Ovary (tissue), 9 donors: ENCODE results near the gene PRSS38. TPM values are rescaled to one million over a fixed set of nuclear protein-coding genes. Genes with fewer than 3 reads are reported as not detected.

Experiments used
- DNase-seq, 5 donors: peaks; one replicate each; pipeline ENCODE4 v3.0.0-alpha.2; 2019 to 2020
- H3K27ac ChIP-seq, 2 donors: fragments of 200-600 bp; one replicate each; pipeline versions ENCODE4 v1.5.1 to v1.8.0; 2019 to 2022
- H3K27me3 ChIP-seq: fragments of 200-600 bp; one replicate; pipeline ENCODE4 v1.8.0; 2022
- H3K36me3 ChIP-seq: fragments of 200-600 bp; sonication (generic); one replicate; pipeline ENCODE4 v1.5.1; 2019
- H3K4me1 ChIP-seq: one replicate; pipeline ENCODE4 v1.8.1; 2013; ENCODE audit warnings: mild to moderate bottlenecking, moderate library complexity; ENCODE audit not compliant: insufficient read depth
- H3K4me3 ChIP-seq: fragments of 200-600 bp; sonication (generic); one replicate; pipeline ENCODE4 v1.5.1; 2017
- H3K9me3 ChIP-seq, 2 donors: fragments of 200-600 bp in 1 of 2; sonication (generic) in 1 of 2; one replicate each; pipeline versions ENCODE4 v1.5.1 to v1.8.1; 2013 to 2019; ENCODE audit warnings: mild to moderate bottlenecking in 1 of 2, moderate library complexity in 1 of 2
- EP300 ChIP-seq: sonication (generic); formaldehyde crosslinking; IDR thresholded peaks from one replicate; pipeline ENCODE4 v1.6.1; 2017; ENCODE audit warnings: antibody characterized with exemption
- POLR2A ChIP-seq: fragments of 450-650 bp; IDR thresholded peaks from one replicate; pipeline ENCODE4 v1.6.1; 2017; ENCODE audit warnings: antibody characterized with exemption, mild to moderate bottlenecking, moderate library complexity
- WGBS, 3 donors: extraction: QIAGEN DNeasy Blood & Tissue Kit in 1 of 3; methylation state at CpG; one replicate each; pipeline versions ENCODE4 v1.1.5 to v1.1.7; 2013 to 2017; 5-methylcytosine and 5-hydroxymethylcytosine counted together
- intact Hi-C, 4 donors: fragments of 100-400 bp; cut with DNase I; formaldehyde crosslinking; loops; one replicate each; pipeline versions ENCODE4 v1.11.0 to v1.15.1; 2022 to 2023
- polyA plus RNA-seq, 2 donors: library from polyadenylated mRNA; stranded (reverse); fragments of 200-250 nt in 1 of 2; fragments of 350-450 nt in 1 of 2; fragmentation: Illumina TruSeq in 1 of 2; extraction: RNeasy Lipid Tissue Mini Kit (QIAGEN cat#74804) in 1 of 2; gene quantifications; one replicate each; pipeline ENCODE4 v1.2.3, GENCODE V29; 2013 to 2014
- total RNA-seq, 7 donors: library from RNA; depleted of rRNA in 2 of 7; stranded (reverse); fragments of >200 nt in 2 of 7; fragmentation: NEBNext Ultra II Directional in 3 of 7; extraction: Animal tissue kit (Norgen Biotek cat#: 25700) in 3 of 7; gene quantifications; one replicate each; pipeline versions ENCODE4 v1.1.0 to v1.2.4, GENCODE V29; 2016 to 2023
- TF ChIP-seq, protein P1 (sequence below), 3 donors: fragments of 450-650 bp in 2 of 3; fragments of 200-600 bp in 1 of 3; IDR thresholded peaks; one replicate each; pipeline versions ENCODE4 v1.5.1 to v1.8.0; 2016 to 2022; ENCODE audit warnings: antibody characterized with exemption in 3 of 3, mild to moderate bottlenecking in 1 of 3
- donor health status: DM: no; HTN: no; CAD: no; lungs with moderate emphysema.
- donor health status: DM: no; HTN: no; CAD: no.
- donor health status: Bipolar disorder and iron deficiency.
- donor health status: DM: yes; HTN: yes; CAD: no.
- donor health status: DM: no; HTN: no; CAD: no.
- donor health status: DM: yes; HTN: yes; CAD: no.

Gene PRSS38
- total and polyA plus RNA-seq, 9 donors = not detected

DNA sequence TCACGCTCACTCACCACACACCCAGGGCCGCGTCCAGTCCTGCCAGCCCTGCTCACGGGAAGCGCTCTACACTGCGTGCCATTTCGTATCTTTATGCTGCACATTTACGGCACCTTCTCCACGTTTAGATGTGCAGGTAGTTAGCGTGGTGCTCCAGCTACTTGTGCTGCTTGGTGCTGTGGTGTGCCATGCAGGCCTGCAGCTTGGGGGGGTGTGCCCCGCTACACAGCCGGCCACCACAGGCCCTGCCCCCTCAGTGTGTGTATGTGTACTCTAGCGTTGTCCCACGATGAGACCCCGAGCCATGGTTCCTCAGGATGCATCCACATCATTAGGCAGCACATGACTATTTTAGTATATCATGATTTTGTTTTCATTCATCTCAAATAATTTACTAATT, 41.9 kb upstream of the PRSS38 start:
- no peak for TF ChIP-seq EP300
- no peak for TF ChIP-seq POLR2A
- TF ChIP-seq, protein P1, sequence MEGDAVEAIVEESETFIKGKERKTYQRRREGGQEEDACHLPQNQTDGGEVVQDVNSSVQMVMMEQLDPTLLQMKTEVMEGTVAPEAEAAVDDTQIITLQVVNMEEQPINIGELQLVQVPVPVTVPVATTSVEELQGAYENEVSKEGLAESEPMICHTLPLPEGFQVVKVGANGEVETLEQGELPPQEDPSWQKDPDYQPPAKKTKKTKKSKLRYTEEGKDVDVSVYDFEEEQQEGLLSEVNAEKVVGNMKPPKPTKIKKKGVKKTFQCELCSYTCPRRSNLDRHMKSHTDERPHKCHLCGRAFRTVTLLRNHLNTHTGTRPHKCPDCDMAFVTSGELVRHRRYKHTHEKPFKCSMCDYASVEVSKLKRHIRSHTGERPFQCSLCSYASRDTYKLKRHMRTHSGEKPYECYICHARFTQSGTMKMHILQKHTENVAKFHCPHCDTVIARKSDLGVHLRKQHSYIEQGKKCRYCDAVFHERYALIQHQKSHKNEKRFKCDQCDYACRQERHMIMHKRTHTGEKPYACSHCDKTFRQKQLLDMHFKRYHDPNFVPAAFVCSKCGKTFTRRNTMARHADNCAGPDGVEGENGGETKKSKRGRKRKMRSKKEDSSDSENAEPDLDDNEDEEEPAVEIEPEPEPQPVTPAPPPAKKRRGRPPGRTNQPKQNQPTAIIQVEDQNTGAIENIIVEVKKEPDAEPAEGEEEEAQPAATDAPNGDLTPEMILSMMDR (IDR thresholded peaks at IDR 0.05) = no peak
- no peaks in the 10 kb centered on the region for H3K4me1 ChIP-seq
- no peak for DNase-seq
- intact Hi-C loops = no loop called here
- H3K36me3 ChIP-seq = no peaks in the 10 kb centered on the region
- 85 to 94% (median 93%) methylated on average over 15 of the region's 15 CpGs for WGBS, 3 donors
- no peaks in the 10 kb centered on the region for H3K9me3 ChIP-seq
- no peaks in the 10 kb centered on the region for H3K27me3 ChIP-seq
- no peak overlapping the region for H3K27ac ChIP-seq
- H3K4me3 ChIP-seq = no peak overlapping the region

DNA sequence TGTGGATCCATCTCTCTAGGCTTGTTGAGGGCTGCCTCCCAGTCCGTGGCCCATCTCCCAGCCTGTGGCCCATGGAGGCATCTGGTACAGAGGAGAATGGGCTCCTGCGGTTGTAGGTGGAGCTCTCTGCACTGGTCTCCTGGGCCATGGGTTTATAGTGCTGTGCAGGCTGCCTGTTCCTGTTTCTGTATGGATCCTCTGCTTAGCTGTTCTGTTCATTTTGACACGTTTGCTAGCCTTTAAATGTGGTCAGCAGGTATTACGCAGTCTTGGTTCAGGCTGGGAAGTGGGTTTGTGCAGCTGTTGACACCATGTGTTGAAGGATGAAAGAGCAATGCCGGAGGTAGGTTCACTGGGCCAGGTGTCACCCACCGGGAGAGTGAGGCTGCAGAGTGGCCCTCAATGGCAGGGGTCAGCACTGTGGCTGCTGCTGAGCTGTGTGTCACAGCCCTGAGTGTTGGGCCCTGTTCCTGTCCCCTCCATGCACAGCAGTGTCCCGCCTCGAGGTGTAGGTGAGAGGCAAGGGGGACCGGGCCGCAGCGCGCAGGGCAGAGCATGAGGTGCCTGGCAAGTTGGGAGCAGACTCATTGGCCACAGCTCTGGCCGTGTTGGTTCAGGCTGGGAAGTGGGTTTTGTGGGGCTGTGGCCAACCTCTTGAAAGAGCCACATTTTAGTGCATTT, 41.3 kb upstream of the PRSS38 start:
- Histone ChIP-seq H3K4me3 (no peak overlapping the region), H3K27ac (no peak overlapping the region), H3K27me3 (no peaks in the 10 kb centered on the region), H3K36me3 (no peaks in the 10 kb centered on the region), H3K4me1 (no peaks in the 10 kb centered on the region), H3K9me3 (no peaks in the 10 kb centered on the region)
- TF ChIP-seq POLR2A (no peak), EP300 (no peak)
- TF ChIP-seq, protein P1 (IDR thresholded peaks at IDR 0.05) = no peak
- WGBS, 3 donors = 88 to 93% (median 90%) methylated on average over 13 of the region's 13 CpGs
- DNase-seq = no peak
- intact Hi-C loops = no loop called here

GRCh38 chr1:227774821-227775661, 40.4 kb upstream of the PRSS38 start:
- TF ChIP-seq EP300 (no peak), POLR2A (no peak)
- TF ChIP-seq, protein P1 (IDR thresholded peaks at IDR 0.05) = no peak
- intact Hi-C loops = no loop called here
- Histone ChIP-seq H3K27ac (no peak overlapping the region), H3K27me3 (no peaks in the 10 kb centered on the region), H3K36me3 (no peaks in the 10 kb centered on the region), H3K9me3 (no peaks in the 10 kb centered on the region), H3K4me1 (no peaks in the 10 kb centered on the region), H3K4me3 (no peak overlapping the region)
- 78 to 79% (median 78%) methylated on average over 32 to 42 of the region's 42 CpGs for WGBS, 3 donors
- DNase-seq = peak in 1 of 5 donors; percentile 31

DNA sequence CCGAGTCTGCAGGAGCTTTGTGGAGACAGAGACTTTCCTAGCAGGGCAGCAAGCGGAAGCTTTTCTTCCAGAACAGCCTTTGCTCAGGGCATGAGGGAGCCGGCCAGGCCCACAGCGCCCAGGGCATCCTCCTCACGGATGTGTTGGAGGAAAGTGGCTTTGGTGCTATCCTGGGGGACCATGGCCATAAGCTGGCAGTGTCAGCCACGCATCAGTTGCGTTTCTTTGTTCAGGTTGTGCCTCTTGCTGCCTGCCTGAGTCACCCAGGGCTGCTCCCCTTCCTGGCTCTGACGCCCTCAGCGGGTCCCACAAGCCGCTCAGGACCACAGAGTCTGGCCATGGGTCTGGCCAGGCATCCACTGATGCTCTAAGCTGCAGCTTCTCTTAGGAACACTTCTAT, 39.6 kb upstream of the PRSS38 start:
- intact Hi-C loops = no loop called here
- H3K27me3 ChIP-seq = no peaks in the 10 kb centered on the region
- TF ChIP-seq EP300 = no peak
- TF ChIP-seq POLR2A = no peak
- TF ChIP-seq, protein P1 (IDR thresholded peaks at IDR 0.05) = no peak
- no peaks in the 10 kb centered on the region for H3K36me3 ChIP-seq
- no peaks in the 10 kb centered on the region for H3K9me3 ChIP-seq
- H3K27ac ChIP-seq = no peak overlapping the region
- no peak overlapping the region for H3K4me3 ChIP-seq
- WGBS, 3 donors = 89 to 95% (median 91%) methylated on average over 10 of the region's 10 CpGs
- no peaks in the 10 kb centered on the region for H3K4me1 ChIP-seq
- peak in 2 of 5 donors; percentile 14 to 27 for DNase-seq
